ENCODE results near the gene C4orf50. TPM values are rescaled to one million over a fixed set of nuclear protein-coding genes. Genes with fewer than 3 reads are reported as not detected.
"Not testable (repeated sequence)": the region's sequence is repeated elsewhere in the genome, so short reads cannot be mapped to it uniquely, and the experiment has no call there.

Gene C4orf50
- total RNA-seq, 1 donor from 2014 or later, result not detected

GRCh38 chr4:6001680-6002491 is 16.3 kb downstream of the C4orf50 start:
- DNase-seq (no peak), ATAC-seq (ENCODE audit: poor library complexity) (no peak)
- intact Hi-C loops (cut with DNase I), result no loop called here

GRCh38 chr4:5999830-6000365 is 18.3 kb downstream of the C4orf50 start:
- ATAC-seq (ENCODE audit: poor library complexity) (no peak), DNase-seq (no peak)
- intact Hi-C loops (cut with DNase I), result loop anchor here (5.0 kb wide), 2 partner anchors 87 to 327 kb away; no protein-coding TSS in a partner anchor

GRCh38 chr4:5999356-5999755 is 18.9 kb downstream of the C4orf50 start:
- intact Hi-C loops (cut with DNase I), result loop anchor here (5.0 kb wide), 2 partner anchors 88 to 328 kb away; no protein-coding TSS in a partner anchor
- ATAC-seq (ENCODE audit: poor library complexity) (no peak), DNase-seq (no peak)

- no peak for DNase-seq
- ATAC-seq (ENCODE audit: poor library complexity), result peak; percentile 79
- intact Hi-C loops (cut with DNase I), result loop anchor here (5.0 kb wide), 2 partner anchors 89 to 329 kb away; no protein-coding TSS in a partner anchor
Observed at GRCh38 chr4:5998333-5998936, 19.8 kb downstream of the C4orf50 start.

- no peak for DNase-seq
- intact Hi-C loops (cut with DNase I), result loop anchor here (5.0 kb wide), 2 partner anchors 91 to 331 kb away; no protein-coding TSS in a partner anchor
- ATAC-seq (ENCODE audit: poor library complexity), result no peak
Observed at GRCh38 chr4:5996641-5997040, 21.6 kb downstream of the C4orf50 start.

GRCh38 chr4:5995901-5996623 is 22.2 kb downstream of the C4orf50 start:
- DNase-seq (no peak), ATAC-seq (ENCODE audit: poor library complexity) (no peak)
- intact Hi-C loops (cut with DNase I), result loop anchor here (5.0 kb wide), 2 partner anchors 91 to 331 kb away; no protein-coding TSS in a partner anchor

- ATAC-seq (ENCODE audit: poor library complexity), result no peak
- intact Hi-C loops (cut with DNase I), result no loop called here
- no peak for DNase-seq
Observed at GRCh38 chr4:5993876-5994811, 24.1 kb downstream of the C4orf50 start.

- intact Hi-C loops (cut with DNase I); DNase-seq; ATAC-seq (ENCODE audit: poor library complexity): not testable (repeated sequence)
Observed at GRCh38 chr4:5993346-5993745, 24.9 kb downstream of the C4orf50 start.

GRCh38 chr4:5992828-5993321 is 25.4 kb downstream of the C4orf50 start:
- DNase-seq, result no peak
- intact Hi-C loops (cut with DNase I), result no loop called here
- ATAC-seq (ENCODE audit: poor library complexity), result no peak

- intact Hi-C loops (cut with DNase I), result no loop called here
- DNase-seq, result no peak
- no peak for ATAC-seq (ENCODE audit: poor library complexity)
Observed at GRCh38 chr4:5992171-5992827, 25.9 kb downstream of the C4orf50 start.

GRCh38 chr4:5991405-5991804 is 26.8 kb downstream of the C4orf50 start:
- ATAC-seq (ENCODE audit: poor library complexity) (no peak), DNase-seq (no peak)
- intact Hi-C loops (cut with DNase I), result no loop called here

- no peak for DNase-seq
- intact Hi-C loops (cut with DNase I), result no loop called here
- no peak for ATAC-seq (ENCODE audit: poor library complexity)
Observed at GRCh38 chr4:5990446-5991160, 27.6 kb downstream of the C4orf50 start.

- DNase-seq (no peak), ATAC-seq (ENCODE audit: poor library complexity) (no peak)
- intact Hi-C loops (cut with DNase I), result no loop called here
Observed at GRCh38 chr4:5989236-5990225, 28.7 kb downstream of the C4orf50 start.

- ATAC-seq (ENCODE audit: poor library complexity), result no peak
- DNase-seq, result no peak
- intact Hi-C loops (cut with DNase I), result no loop called here
Observed at GRCh38 chr4:5988086-5988845, 30.0 kb downstream of the C4orf50 start.

GRCh38 chr4:5984843-5985242 is 33.4 kb downstream of the C4orf50 start:
- intact Hi-C loops (cut with DNase I), result no loop called here
- DNase-seq, result no peak
- no peak for ATAC-seq (ENCODE audit: poor library complexity)

All from Right ventricle myocardium superior (tissue), 1 donor.